Kidney tubule cell (primary cell): ENCODE measurements around the gene SV2A.
"Not testable (repeated sequence)": the region's sequence is repeated elsewhere in the genome, so short reads cannot be mapped to it uniquely, and the experiment has no call there.

ENCODE experiments used
- DNase-seq: peaks from one replicate; pipeline ENCODE4 v3.0.0-alpha.2; 2018; ENCODE audit warnings: low spot score

Gene SV2A

DNA sequence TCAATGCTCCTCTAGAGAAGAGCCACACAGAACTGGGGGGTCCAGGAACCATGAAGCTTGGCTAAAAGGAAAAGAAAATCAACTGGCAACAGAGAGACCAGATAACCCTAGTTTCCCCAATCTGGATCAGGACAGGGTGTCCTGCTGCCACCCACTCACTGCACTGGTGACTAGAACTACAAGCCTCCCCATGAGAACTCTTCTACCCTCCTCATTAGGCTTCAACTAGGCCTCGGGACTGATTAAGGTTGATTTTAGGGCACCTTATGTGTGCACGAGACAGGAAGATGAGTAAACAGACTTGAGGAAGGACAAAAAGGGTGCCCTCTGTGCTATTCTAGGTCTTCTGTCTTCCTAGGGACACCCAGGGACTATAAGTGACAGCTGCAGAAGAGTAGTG lies 12.2 kb upstream of the SV2A start:
- DNase-seq = no peak

DNA sequence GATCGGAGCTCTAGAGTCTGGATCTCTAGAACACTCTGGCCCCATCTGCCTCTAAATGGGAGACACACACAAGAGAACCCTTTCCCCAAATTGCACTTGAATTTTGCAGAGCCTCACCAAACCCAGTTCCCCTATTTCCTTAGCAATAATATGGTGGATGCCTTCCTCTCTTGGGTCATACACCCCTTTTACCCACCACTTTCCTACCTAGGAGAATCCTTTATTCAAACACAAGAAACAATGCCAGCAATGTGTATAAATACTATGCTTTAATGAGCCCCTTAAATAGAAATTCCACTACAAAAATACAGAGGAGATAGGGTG lies 10.7 kb upstream of the SV2A start:
- DNase-seq = no peak

DNA sequence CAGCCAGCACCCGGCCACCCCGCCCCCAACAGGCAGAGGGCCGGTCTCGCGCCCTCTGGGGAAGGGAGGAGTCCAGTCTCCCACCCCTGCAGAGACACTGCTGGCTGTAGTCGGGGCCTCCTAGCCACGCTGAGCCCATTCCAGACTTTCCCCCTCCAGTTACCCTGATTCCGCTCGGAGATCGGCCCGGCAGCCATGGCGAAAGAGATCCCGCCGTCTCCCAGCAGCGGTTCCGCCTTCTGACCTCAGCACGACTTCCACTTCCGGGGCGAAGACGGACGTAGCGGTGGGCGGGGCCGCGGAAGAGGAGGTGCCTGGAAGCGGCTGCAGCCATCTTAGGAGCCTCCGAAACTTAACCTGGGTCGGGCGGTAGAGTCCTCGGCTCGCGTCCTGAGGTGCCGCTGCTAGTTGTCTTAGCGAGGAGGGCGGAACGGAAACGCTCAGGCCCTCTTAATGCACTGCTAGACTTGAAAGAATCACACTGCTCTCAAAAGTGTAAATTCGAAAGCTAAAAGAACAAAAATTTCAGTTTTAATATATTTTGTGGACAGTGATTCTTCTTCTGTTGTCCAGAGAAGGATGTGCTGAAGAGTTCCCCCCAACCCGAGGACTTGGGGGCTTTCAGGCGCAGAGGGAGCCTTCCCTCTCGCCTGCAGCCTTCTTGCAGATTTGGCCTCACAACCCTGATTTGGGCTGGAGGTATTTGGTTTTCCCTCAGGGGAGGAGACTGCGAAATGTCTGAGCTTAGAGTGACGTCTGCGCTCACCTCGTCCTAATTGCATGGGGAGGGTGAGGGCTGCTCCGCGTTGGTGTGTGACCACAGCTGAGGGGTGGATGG lies 10.1 kb upstream of the SV2A start, which contains the start of gene SF3B4:
SF3B4 (minus strand) TSS at position 241 of the 838 bp plus-strand sequence; CDS start at position 197, 44 bp downstream.
- DNase-seq = peak; percentile 95

DNA sequence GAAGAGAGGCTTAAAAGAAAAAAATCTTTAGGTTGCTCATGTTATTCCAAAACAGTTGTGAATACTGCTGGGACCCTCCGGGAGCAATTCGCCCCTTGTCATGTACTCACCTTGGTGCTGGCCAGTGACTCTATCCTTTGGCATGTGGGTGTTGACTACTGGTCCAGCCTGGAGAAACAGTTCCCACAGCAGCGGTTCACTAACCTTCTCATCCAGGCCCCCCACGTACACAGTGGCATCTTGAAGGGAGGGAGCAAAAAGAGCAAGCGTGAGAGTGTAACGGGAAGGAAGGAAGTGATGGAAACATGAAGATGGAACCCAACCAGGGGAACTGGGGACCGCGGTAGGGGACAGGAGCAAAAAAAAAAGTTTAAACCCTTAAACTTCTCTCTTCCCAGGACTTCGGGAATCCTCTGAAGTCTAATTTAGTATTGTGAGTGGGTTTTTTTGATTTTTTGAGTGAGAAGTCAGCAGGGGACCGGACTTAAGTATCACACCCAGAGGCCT lies 9.5 kb upstream of the SV2A start:
- DNase-seq = peak; percentile 74

DNA sequence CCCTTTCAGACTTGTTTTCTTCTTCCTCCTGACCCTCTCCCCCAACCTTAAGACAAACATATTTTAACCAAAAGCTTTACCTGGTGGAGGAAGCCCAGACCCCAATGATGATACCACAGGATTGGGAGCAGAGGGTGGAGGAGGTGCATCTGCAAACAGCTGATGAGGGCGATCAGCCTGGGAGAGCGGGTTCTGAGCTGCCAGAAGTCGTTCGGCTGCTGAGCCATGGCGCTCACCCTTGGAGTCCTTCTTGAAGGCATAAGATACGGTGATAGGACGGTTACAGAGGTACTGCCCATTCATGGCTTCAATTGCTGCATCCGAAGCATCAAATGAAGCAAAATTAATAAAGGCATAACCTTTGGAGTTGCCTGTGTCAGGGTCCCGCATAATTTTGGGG lies 8.7 kb upstream of the SV2A start:
- DNase-seq = no peak

DNA sequence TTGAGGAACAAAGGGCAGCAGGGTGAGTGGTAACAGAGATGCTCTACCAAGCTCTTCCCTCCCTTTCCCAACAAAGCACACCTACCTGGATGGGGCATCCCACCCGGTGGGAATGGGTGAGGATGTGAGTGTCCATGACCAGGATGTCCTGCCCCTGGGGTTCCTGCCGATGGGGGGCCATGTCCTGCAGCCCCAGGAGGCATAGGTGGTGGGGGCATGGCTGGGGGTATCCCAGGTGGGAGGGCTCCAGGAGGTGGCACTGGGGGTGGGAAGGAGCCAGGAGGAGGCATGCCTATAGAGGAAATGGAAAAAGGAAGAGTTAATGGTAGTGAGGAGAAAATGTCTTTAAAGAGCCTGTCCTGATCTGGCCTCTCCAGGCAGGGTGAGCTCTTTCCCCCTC lies 8.1 kb upstream of the SV2A start:
- DNase-seq = no peak

DNA sequence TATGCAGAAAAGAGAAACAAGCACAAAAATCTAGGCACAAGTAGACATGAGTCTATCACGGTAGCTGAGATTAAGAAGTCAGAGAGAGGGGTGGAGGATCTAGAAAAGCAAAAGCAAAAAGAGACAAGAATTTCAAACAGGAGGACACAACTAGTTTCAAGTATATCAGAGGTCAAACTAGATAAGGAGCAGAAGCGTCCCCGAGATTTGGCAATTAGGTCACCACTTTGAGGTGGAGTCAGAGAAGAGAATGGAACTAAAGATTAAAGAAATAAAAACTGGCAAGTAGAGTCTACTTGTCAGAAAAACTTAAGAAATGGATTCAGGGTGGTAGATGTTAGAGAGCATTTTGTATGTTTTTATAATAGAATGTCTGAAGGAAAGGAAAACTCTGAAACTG lies 7.7 kb upstream of the SV2A start:
- no peak for DNase-seq

DNA sequence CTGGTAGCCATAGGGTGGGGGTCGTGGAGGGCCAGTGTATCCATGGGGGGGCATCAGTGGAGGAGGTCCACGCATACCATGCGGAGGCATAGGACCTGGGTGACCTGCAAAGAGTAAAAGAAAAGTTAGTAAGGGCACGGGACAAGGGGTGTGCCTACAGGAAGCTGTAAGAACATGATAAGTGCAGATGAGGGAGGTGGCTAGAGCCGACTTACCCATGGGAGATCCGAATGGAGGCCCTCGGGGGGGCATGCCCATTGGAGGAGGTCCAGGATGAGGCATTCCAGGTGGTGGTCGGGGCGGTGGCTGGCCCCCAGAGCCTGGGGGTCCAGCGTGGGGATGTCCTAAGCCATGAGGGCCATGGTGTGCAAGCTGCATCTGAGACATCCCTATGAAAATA lies 6.0 kb upstream of the SV2A start:
- DNase-seq = no peak

DNA sequence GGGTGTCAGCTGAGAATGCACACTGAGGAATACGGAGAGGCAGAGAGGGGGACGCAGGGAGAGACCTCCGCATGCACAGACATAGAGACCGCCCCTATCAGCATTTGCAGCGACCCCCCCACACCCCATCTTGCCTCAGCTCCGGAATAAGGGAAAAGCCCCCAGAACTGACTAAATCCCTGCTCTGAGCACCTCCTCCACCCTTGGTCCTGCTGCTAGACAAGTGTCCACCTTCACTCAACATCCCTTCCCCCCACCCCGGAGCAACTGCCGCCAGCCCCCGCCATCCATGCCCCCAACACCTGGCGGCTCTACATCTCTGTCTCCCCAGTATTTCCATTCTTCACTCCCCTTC lies 769 bp downstream of the SV2A start:
- no peak for DNase-seq

DNA sequence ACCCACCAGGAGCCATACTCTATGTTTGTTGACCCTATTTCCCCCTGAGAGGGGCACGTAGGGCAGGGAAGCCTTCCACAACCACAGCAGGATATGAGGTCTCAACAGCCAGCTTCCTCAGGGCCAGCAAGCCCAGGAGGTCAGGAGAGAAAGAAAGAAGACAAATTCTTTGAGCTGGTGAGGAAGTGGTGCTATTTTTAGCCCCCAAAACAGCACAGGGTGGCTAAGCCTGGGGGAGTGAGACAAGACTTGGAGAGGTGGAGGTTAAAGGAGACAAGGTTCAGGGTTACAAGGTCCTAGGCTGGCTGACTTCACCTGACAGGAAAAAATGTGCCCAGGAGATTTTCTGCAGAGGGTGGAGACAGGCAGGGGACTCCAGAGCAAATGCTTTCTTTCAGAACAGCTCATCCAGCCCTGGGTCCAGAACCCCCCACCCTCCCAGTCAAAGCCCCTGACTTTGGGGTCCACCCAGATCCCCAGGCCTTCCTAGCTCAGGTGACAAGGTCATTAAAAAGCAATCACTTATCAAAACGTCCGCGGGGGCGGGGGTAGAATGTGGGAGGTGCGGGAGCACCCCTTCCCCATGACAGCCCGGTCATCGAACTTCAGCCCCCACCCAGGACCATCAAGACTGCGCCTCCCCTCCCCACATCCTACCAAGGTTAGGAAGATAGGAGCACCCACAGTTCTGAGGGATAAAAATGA lies 1.3 kb downstream of the SV2A start:
- DNase-seq = peak; percentile 13

DNA sequence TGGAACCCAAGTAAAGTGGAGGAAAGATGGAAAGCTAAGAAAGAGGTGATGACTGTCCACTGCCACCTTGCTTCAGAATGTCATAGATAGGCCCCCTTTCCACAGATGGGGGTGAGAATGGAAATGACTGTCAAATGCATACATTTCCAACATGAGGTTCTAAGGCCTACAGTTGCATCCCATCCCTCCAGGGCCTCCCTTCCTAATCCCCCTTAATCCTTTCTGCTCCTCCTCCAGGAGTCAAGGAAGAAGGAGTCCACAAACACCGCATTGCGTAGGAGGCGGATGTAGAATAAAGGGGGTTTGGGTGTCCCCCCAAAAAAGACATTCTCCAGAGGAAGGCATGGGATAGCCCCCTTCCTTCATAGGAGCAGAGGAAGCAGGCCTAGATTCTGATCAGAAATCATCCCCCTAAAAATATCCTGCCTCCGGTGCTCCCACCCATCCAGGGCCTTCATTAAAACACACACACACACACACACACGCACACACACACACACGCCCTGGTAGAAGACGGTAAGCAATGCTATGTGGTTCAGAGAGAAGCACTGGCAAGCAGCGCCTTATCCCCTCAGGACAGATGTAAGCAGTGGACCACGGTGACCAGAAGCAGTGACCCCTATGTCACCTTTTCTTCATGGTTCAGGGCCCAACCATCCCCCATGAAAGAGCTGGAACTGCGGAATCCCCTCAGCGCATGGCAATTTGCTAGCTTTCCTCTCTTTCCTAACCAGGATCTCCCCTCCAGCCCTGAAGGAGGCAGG lies 2.0 kb downstream of the SV2A start:
- DNase-seq = peak; percentile 49

DNA sequence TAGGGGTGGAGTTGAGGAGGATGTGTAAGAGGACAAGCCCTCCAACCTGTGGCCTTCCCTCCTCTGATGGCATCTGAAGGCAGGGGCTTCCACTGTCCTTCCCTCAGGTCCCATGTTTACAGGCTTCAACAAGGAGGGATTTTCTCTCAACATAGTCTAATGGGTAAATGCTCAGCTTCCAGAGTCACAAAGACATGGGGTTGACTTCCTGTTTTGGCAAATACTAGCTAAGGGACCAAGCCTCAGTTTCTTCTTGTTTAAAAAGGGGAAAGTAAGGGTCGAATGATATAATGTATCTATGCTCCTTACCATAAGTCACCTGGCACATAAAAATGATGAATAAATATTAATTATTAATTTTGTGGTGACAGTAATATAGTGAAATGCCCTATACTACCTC lies 3.1 kb downstream of the SV2A start:
- no peak for DNase-seq

DNA sequence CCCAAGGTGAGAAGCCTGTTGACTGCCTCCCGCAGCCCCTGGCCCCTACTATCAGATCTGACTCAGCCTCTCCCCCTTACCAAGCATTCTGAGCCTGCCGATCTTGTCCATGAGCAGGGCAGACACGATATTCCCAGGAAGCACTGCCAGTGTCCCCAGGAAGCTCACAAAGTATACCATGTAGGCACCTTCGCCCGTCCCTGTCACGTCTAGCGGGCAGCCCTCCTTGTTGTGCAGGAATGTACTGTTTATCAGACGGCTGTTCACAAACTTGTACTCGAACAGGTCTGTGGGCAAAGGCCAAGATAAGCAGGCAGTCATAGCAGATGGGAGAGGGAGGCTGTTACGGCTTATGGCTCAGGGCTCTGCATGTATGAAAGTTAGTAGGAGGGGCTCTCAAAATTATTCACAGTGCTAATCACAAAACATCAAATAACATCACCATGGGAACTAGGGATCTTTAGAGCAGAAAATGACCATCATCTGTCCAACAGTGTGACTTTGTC lies 11.0 kb downstream of the SV2A start:
- no peak for DNase-seq

DNA sequence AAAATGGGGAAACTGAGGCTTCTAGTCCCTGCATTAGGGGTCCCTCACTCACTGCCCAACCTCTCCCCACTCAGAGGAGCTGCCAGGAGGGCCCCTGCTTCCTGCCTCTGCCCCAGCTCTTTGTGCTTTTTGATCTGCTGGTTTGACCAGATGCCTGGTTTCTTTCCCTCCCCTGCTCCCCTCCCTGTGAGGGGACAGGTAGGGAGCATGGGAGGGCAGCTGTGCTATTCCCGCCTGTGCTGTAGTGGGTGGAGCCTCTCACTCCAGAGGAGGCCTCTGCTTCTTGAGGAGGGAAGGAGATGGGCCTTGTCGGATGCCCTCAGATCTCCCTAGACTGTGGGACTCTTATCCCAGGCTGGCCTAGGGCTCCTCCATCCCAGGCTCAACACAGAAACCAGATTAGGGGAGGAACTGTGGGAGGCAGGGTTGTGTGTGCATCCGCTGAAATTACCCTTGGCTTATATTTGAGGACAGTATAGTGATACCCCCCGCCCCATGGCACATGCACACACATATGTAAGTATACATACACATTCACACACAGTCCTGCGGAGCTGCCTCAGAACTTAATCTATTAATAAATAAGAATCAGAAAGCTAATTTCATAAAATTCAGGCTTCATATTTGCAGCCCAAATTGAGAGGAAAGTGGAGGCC lies 13.7 kb downstream of the SV2A start:
- no peak for DNase-seq

DNA sequence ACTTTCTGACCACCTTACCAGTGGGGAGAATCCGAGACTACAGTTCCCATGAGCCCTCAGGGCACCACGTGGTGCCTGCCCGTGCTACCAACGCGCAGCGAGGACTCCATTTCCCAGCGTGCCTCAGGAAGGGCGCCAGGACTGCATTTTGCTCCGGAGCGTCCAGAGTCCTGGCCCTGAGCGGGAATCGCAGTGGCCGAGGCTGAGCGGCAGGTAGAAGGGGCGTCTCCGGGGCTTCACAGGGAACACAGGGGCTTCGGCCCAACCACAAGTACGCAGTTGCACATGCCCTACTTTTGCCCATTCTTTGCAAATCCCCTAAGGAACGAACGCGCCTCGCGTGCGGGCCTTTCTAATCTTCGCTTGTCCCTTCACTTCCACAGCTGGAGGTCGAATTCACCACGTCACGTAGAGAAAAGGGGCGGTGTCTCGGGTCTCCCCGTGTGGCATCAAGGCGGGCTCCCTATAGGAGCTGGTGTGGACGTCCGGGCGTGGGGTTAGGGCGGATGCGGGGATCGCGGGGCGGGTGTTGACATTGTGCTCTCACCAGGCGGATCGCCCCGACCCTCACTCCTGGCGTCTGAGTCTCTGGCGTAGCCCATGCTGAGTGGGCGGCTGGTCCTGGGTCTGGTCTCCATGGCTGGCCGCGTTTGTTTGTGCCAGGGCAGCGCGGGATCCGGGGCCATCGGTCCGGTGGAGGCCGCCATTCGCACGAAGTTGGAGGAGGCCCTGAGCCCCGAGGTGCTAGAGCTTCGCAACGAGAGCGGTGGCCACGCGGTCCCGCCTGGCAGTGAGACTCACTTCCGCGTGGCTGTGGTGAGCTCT lies 18.0 kb downstream of the SV2A start, which contains the start of gene BOLA1:
BOLA1 (plus strand) TSS at position 109 of the 825 bp plus-strand sequence; CDS start at position 601, 492 bp downstream.
- DNase-seq = peak; percentile 88

DNA sequence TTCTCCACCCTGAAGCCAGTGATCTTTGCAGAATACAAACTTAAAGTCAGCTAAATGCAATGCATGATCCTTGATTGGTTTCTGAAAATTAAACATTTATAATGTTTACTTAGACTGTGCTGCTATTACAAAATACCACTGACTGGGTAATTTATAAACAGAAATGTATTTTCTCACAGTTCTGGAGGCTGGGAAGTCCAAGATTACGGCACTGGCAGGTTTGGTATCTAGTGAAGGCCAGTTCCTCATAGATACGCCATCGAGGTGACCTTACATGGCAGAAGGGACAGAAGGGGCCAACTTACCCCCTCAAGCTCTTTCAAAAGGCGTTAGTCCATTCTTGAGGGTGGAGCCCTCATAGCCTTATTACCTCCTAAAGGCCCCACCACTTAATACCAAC lies 21.1 kb downstream of the SV2A start:
- DNase-seq = no peak

DNA sequence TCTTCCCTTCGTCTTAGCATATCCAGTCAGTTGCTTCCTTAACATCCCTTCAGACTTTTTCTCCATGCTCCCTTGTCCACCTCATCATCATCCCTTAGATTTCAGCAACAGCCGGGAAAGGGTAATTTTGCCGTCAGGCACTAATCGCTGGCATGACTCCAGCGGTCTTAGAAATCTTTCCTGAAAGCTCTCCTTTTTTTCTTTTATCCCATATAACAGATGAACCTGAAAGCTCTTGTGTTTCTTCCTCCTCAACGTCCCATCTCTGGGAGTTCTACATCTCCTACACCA lies 28.7 kb downstream of the SV2A start:
- no peak for DNase-seq

DNA sequence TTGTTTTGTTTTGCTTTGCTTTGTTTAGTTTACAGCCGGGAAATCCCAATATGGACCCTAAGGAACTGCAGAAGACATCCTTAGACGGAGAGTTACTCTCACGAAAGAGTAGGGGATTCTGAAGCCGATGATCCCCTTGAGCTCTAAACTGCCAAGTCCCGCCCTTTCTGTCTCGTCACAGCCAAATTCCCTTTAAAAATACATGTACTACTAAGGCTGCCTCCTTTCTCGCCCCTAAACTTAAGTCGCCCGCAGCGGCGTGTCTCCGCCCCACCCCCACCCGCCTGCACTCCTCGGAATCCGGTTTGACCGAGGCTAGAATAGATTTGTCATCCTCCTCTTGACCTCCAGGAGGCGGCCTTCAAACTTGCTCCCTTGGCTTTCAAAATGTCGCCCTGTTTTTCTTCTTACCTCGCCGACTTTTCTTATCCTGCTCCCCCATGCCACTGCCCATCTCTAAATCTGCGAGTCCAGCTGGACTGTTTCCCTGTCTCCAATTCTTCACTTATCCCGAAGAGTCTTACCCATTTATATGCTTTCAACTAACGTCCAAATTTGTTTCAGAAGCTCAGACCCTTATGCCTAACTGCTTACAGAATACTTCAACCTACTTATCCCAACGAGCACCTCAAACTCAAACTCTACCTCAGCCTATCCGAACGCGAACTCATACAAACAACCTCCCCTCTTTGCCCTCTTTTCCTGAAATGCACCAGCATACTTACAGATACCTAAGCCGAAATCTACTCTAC lies 29.2 kb downstream of the SV2A start:
- peak; percentile 89 for DNase-seq

DNA sequence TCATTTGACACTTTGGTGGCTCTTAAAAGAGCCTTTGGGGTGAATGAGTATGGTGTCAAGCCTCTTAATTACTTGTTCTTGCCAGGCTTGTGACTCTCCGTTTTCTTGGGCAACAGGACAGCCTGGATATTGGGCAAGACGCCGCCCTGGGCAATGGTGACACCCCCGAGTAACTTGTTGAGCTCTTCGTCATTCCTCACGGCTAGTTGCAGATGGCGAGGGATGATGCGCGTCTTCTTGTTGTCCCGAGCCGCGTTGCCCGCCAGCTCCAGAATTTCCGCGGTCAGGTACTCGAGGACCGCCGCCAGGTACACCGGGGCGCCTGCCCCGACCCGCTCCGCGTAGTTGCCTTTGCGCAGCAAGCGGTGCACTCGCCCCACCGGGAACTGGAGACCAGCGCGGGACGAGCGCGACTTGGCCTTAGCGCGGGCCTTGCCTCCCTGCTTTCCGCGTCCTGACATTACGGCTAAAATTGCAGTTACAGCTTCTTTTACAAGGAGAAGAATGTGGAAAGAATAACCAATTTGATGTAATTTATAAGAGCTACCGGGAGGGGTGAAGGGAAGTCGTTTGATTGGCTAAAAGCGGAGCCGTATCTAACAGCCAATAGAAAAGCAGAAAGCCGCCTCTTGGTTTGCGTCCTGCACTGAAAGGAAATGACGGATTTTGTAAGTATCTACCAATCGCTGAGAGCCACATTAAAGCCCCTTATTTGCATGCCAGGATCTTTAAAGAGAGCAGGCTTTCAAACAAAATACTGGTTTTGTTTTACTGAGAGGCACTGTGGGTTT lies 30.0 kb downstream of the SV2A start:
- DNase-seq = peak; percentile 99

DNA sequence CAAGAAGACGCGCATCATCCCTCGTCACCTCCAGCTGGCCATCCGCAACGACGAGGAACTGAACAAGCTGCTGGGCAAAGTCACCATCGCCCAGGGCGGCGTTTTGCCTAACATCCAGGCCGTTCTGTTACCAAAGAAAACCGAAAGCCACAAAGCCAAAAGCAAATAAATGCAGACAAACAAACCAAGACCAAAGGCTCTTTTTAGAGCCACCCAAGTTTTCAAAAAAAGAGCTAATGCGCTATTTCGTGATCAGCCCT lies 30.5 kb downstream of the SV2A start:
- DNase-seq = not testable (repeated sequence)
